GF-D8 (cell line): Measurements from ENCODE around the gene RNU2-1.
"Not testable (repeated sequence)": the region's sequence is repeated elsewhere in the genome, so short reads cannot be mapped to it uniquely, and the experiment has no call there.

Experiments
- DNase-seq: peaks from one replicate; lab custom pipeline; 2025; lab: John Stamatoyannopoulos, UW

The RNU2-1 gene

DNA sequence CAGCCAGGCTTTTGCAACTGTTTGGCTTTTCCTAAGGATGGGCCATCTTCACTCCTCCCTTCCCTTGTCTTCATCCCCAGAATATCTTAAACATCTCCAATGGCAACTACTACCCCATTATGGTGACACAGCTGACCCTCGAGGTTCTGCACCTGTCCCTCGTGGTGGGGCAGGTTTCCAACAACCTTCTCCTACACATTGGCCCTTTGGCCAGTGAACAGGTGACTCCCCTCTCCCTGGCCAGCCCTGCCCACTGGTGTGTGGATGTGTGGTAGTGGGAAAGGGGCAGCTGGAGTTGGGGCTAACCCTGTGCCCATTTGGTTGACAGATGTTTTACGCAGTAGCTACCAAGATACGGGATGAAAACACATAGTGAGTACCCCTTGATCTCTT is 17.4 kb downstream of the RNU2-1 start:
- DNase-seq = no peak

DNA sequence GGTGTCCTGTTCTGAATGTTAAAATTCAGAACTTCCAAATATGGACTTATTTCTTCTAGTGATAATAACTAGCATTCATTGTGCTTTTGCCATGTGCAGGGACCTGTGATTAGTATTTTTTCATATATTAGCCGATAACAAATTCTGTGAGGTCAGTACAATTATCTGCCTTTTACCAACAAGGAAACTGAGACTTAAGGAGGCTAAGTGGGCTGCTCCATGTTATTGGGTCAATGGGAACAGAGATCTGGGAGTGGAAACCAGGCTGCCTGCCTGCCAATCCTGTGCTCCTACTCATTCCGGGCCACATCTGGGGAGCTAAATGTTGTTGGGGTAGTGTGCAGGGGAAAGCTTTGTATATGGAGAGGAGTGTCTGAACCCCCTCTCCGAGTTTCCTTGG is 18.4 kb downstream of the RNU2-1 start:
- DNase-seq = no peak

DNA sequence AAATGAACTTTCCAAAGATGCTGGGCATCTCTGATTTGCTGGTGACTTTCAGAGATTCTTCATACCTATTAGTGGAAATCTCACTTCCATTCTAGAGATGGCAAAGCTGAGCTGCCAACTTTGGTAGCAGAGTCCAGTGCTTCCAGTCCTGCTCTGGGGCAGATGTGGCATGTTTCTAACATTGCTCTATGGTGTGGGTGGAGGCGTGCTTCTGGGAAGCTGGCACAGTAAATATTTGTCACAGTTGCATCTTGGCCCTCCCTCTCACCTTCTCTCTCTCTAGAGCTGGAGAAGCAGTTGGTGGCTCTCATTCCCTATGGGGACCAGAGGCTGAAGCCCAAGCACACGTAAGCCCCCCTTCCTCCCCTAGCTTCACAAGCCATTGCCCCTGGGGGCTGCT is 20.2 kb downstream of the RNU2-1 start:
- DNase-seq = no peak

DNA sequence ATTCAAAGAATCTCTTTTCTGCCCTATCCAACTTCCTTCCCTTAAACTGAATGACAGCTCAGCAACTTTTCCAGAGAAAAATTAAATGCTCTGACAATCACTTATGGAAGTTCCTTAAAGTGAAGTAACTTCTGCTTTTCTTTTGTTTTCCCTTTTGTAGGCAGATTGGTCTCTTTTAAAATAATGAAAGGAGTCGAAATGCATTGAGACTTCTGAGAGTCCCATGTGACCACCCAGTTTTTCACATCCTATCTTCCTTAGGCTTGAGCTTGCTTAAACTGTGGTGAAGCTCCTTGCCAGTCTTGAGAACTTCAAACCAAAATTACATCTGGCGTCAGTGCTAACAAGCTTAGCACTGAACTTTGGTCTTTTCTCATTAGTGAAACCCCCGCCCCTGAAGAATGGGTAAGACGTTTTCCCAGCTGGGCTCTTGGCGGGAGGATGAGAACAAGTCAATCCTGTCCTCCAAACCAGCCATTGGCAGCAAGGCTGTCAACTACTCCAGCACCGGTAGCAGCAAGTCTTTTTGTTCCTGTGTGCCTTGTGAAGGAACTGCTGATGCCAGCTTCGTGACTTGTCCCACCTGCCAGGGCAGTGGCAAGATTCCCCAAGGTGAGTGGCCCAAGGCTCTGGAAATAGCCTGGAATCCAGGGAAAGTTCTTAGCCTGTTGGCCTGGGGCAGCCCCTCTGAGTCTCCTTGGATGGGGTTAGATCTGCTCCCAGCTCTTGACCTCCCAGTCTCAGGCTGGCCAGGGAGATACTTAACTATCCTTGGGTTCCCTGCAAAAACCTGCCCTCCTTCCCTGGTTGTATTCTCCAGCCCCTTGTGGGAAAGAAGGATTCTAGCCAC is 20.9 kb downstream of the RNU2-1 start:
- DNase-seq = peak; percentile 23

DNA sequence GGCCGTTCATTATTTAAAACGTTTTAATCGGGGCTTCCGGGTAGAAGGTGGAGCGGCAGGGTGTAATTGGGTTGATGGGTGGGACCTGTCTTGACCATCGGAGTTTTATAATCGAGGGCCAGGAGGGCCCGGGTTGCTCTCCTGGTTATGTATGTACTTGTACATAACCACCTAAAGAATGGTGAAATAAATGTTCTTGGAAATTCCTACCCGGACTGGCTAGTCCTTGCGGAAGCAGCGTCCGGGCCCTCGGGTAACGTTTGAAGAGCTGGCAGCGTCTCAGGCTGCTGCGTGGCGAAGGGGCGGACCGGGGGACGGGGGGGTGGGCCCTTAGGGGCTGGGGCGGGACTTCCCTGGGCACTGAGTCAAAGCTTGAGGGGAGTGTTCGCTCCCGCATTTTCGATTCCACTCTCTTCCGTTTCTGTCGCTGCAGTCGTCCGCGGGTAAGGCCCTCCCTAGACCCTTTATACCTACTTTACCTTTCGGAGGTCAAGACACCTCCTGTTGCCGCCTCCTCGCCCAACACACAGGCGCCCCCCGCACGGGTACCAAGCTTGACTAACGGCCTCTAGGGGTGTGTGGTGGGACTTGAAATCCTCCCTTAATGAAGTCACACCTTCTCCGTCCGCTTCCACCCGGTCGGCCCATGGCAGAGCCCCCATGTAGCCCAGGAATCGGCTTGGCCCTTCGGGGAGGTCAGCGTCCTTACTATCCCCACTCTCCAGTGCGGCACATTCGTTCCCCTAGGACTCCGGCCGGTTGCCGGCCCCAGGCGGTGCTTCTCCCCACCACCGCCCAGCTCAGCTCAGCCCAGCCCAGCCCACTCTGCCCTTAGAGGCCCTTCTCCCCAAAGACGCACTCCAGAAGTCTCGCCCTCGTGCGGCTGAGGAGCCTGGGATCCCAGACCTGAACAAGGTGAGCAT is 22.0 kb downstream of the RNU2-1 start, which contains the start of gene TMEM106A:
TSS of gene TMEM106A (plus strand) at position 396 of the 923 bp plus-strand sequence. CDS start 1,167 bp downstream, outside the sequence.
- peak; percentile 53 for DNase-seq

DNA sequence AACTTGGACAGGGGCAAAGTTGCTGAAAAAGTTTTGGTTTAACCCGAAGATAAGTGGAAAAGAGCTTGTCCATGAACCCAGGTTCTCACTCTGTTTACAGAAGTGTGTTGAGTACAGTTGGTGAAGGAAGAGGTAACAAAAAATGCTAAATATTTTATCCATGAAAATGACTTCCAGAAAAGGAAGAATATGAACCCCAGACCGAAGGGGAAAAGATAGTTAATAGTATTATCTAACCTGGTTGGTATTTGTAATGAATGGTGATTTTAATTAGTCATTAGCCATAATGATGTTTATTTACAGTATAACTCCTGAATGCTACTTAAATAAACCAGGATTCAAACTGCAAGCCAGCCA is 22.7 kb downstream of the RNU2-1 start:
- no peak for DNase-seq

DNA sequence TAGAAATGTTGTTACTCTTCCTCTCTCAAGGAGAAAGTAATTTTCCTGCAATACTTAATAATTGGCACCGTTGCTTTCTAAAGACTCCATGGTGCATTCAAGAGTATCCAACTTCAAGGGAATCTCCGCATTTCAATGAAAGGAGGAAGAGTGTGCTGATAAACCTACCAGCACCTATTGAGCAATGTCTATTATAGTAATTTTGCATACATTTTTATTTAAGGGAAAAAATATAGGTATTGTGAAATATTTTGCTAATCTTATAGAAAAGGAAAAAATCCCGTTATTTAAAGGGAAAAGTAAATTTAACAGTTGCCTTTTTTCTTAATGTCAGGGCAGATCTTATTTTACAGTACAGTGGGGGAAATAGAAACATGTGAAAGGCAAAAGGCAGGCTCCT is 23.2 kb downstream of the RNU2-1 start:
- no peak for DNase-seq

DNA sequence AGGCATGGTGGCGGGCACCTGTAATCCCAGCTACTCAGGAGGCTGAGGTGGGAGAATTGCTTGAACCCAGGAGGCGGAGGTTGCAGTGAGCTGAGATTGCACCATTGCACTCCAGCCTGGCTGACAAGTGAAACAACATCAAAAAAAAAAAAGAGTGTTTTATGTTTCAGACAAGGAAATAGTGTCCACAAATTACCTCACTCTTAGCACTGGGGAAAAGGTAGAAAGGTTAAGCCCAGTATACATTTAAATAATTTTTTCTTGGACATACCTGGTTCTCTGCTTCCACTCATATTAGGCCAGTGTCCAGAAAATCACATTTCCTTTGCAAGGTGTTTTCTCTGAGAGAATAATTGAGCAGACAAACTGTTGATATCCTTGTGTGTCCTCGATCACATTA is 30.8 kb downstream of the RNU2-1 start:
- DNase-seq = not testable (repeated sequence)

DNA sequence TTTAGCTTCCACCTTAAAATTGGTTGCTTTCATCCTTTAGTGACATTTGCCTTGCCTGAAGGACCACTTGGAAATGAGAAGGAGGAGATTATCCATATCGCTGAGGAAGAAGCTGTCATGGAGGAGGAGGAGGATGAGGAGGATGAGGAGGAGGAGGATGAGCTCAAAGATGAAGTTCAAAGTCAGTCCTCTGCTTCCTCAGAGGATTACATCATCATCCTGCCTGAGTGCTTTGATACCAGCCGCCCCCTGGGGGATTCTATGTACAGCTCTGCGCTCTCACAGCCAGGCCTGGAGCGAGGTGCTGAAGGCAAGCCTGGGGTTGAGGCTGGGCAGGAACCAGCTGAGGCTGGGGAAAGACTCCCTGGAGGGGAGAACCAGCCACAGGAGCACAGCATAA is 33.6 kb downstream of the RNU2-1 start:
- DNase-seq = peak; percentile 14

DNA sequence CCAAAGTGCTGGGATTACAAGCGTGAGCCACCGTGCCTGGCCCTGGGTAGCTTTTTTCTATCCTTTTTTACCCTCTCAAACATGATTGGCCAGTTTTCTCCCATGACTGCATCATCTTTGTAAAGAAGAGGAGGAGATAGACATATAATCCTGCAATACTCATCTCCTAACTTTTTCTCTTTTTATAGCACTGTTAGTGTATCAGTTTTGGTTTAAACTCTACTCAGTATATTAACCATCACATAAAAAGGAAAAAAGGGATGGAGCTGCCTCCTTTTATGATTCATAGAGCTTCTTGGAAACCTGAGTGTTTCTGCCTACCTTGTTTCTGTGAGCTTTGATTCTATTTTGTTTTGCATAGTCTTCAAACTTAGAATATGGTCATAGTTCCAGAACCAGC is 34.1 kb downstream of the RNU2-1 start:
- no peak for DNase-seq

DNA sequence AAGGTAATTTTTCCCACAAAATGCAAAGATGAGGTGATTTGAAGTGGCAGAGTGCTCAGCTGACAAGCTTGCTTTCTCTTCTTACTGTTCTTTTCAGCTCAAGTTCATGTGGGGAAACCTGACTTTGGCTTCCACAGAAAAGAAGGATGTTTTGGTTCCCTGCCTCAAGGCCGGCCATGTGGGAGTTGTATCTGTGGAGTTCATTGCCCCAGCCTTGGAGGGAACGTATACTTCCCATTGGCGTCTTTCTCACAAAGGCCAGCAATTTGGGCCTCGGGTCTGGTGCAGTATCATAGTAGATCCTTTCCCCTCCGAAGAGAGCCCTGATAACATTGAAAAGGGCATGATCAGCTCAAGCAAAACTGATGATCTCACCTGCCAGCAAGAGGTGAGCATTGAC is 40.5 kb downstream of the RNU2-1 start:
- DNase-seq = no peak

DNA sequence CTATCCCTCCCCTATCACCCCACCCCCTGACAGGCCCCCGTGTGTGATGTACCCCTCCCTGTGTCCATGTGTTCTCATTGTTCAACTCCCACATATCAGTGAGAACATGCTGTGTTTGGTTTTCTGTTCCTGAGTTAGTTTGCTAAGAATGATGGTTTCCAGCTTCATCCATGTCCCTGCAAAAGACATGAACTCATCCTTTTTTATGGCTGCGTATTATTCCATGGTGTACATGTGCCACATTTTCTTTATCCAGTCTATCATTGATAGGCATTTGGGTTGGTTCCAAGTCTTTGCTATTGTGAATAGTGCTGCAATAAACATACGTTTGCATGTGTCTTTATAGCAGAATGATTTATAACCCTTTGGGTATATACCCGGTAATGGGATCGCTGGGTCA is 47.1 kb downstream of the RNU2-1 start:
- DNase-seq = not testable (repeated sequence)

DNA sequence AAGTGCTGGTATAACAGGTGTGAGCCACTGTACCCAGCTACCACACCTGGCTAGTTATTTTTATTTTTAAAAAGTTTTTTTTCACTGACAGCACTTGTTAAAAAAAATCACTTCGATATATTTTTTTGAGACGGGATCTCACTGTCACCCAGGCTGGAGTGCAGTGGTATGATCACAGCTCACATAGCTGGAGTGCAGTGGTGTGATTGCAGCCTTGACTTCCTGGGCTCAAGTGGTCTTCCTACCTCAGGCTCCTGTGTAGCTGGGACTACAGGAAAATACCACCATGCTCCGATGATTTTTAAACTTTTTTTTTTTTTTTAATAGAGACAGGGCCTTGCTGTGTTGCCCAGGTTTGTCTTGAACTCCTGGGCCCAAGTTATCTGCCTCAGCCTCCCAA is 49.9 kb downstream of the RNU2-1 start:
- DNase-seq = no peak
